Pancreas (tissue), 10 donors: ENCODE results near the gene CCDC175. TPM values are rescaled to one million over a fixed set of nuclear protein-coding genes. Genes with fewer than 3 reads are reported as not detected.

ENCODE experiments used
- ATAC-seq, 4 donors: fragments of 200-7000 bp; cut with Tn5 transposase; one replicate each; pipeline versions ENCODE4 v1.8.0 to v1.9.1; 2020; ENCODE audit warnings: mild to moderate bottlenecking in 4 of 4, moderate library complexity in 4 of 4
- DNase-seq, 6 donors: peaks; one replicate each; pipeline ENCODE4 v3.0.0-alpha.2; 2020
- FAIRE-seq: peaks from 2 replicates; lab custom pipeline; 2012; peaks lifted over from hg19 to GRCh38; lab: Jason Lieb, UNC
- H3K27ac ChIP-seq, 4 donors: fragments of 200-600 bp; sonication (generic); 1 replicate in 3 of 4; 2 replicates in 1 of 4; pipeline versions ENCODE4 v1.5.0 to v1.8.0; 2020
- H3K27me3 ChIP-seq, 4 donors: fragments of 200-600 bp; one replicate each; pipeline ENCODE4 v1.8.0; 2021
- H3K36me3 ChIP-seq, 3 donors: fragments of 200-600 bp; sonication (generic) in 1 of 3; one replicate each; pipeline versions ENCODE4 v1.5.0 to v1.8.0; 2020 to 2021
- H3K4me1 ChIP-seq, 3 donors: fragments of 200-600 bp; one replicate each; pipeline ENCODE4 v1.8.0; 2021
- H3K4me3 ChIP-seq, 4 donors: fragments of 200-600 bp; sonication (generic) in 2 of 4; one replicate each; pipeline versions ENCODE4 v1.5.0 to v1.8.0; 2020 to 2021
- H3K9me3 ChIP-seq, 4 donors: fragments of 200-600 bp; one replicate each; pipeline ENCODE4 v1.8.0; 2021
- WGBS, 2 donors: extraction: QIAGEN DNeasy Blood & Tissue Kit; methylation state at CpG; one replicate each; pipeline ENCODE4 v1.1.7; 2013; 5-methylcytosine and 5-hydroxymethylcytosine counted together
- intact Hi-C, 3 donors: fragments of 100-400 bp; cut with DNase I; formaldehyde crosslinking; loops; one replicate each; pipeline versions ENCODE4 v1.11.1 to v1.14.2; 2022
- polyA plus RNA-seq, 2 donors: library from polyadenylated mRNA; stranded (reverse); fragments of 200-250 nt; gene quantifications; one replicate each; pipeline ENCODE4 v1.2.3, GENCODE V29; 2013
- total RNA-seq, 6 donors: library from RNA; stranded (reverse); fragmentation: NEBNext Ultra II Directional in 4 of 6; extraction: Animal tissue kit (Norgen Biotek cat#: 25700) in 4 of 6; gene quantifications; one replicate each; pipeline versions ENCODE4 v1.2.1 to v1.2.4, GENCODE V29; 2021 to 2023
- TF ChIP-seq, protein P1 (sequence below), 4 donors: fragments of 200-600 bp; sonication (generic) in 3 of 4; IDR thresholded peaks; one replicate each; pipeline versions ENCODE4 v1.5.0 to v1.8.0; 2021; ENCODE audit warnings: antibody characterized with exemption in 4 of 4
- donor health status: healthy with polysubstance abuse.
- donor health status: DM: no; HTN: no; CAD: no; lungs with moderate emphysema.
- donor health status: DM: no; HTN: no; CAD: no.
- donor health status: control.
- donor health status: control.
- donor health status: Bipolar disorder and iron deficiency.
- donor health status: DM: yes; HTN: yes; CAD: no.
- donor health status: DM: no; HTN: no; CAD: no.
- donor health status: DM: no; HTN: no; CAD: no.
- donor health status: DM: yes; HTN: yes; CAD: no.

Gene CCDC175
- total and polyA plus RNA-seq, 8 donors = not detected

DNA sequence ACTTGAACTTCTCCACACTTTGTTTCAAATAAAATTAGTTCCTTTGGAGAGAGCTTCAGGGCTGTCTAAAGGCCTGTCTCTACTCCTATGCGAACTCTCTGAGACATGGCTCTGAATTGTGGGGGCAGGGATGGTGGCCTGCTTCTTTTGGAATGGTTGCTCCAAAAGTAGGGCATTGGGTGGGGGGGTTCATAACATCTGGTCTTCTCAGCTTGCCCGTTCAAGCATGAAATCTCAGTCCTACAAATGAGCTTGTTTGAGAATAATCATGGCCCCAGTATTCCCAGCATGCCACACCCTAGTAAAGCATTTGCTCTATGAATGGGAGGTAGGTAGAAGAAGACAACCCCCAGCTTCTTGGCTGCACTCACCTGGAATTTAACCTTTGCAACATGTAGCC lies 118.1 kb downstream of the CCDC175 start:
- 93 to 100% methylated on average over 2 of the region's 2 CpGs for WGBS, 2 donors
- no peak for FAIRE-seq
- H3K27me3 ChIP-seq = no peaks in the 10 kb centered on the region
- intact Hi-C loops = loop anchor here in 1 of 3 donors (10.0 kb wide), 1 partner anchor 324 kb away; no protein-coding TSS in a partner anchor
- no peak for DNase-seq
- TF ChIP-seq, protein P1, sequence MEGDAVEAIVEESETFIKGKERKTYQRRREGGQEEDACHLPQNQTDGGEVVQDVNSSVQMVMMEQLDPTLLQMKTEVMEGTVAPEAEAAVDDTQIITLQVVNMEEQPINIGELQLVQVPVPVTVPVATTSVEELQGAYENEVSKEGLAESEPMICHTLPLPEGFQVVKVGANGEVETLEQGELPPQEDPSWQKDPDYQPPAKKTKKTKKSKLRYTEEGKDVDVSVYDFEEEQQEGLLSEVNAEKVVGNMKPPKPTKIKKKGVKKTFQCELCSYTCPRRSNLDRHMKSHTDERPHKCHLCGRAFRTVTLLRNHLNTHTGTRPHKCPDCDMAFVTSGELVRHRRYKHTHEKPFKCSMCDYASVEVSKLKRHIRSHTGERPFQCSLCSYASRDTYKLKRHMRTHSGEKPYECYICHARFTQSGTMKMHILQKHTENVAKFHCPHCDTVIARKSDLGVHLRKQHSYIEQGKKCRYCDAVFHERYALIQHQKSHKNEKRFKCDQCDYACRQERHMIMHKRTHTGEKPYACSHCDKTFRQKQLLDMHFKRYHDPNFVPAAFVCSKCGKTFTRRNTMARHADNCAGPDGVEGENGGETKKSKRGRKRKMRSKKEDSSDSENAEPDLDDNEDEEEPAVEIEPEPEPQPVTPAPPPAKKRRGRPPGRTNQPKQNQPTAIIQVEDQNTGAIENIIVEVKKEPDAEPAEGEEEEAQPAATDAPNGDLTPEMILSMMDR (IDR thresholded peaks at IDR 0.05) = no peak
- no peak for ATAC-seq
- no peaks in the 10 kb centered on the region for H3K36me3 ChIP-seq
- H3K4me1 ChIP-seq = peaks cover 0 to under 1% (median 0%) of the 10 kb centered on the region in 3 donors
- no peak overlapping the region for H3K4me3 ChIP-seq
- no peaks in the 10 kb centered on the region for H3K9me3 ChIP-seq
- no peak overlapping the region for H3K27ac ChIP-seq

DNA sequence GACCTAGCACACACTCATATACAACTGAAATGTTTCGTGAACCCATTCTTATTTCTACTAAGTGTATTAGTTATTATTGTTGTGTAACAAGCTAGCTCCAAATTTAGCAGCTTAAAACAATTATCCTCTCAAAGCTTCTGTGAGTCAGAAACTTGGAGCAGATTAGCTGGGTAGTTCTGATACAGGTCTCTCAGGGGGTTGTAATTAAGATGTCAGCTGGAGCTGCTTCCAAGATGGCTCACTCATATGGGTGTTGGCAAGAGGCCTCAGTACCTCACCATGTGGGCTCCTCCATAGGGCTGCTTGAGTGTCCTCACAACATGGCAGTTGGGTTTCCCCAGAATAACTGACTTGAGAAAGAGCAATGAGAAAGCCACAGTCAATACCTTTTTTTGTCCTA lies 121.2 kb downstream of the CCDC175 start:
- Histone ChIP-seq H3K4me1 (no peaks in the 10 kb centered on the region), H3K4me3 (no peak overlapping the region), H3K27me3 (no peaks in the 10 kb centered on the region), H3K9me3 (no peaks in the 10 kb centered on the region), H3K27ac (no peak overlapping the region), H3K36me3 (no peaks in the 10 kb centered on the region)
- intact Hi-C loops = loop anchor here in 1 of 3 donors (10.0 kb wide), 1 partner anchor 321 kb away; no protein-coding TSS in a partner anchor
- DNase-seq (no peak), FAIRE-seq (no peak), ATAC-seq (no peak)
- WGBS, 2 donors = 90 to 93% methylated on average over 1 of the region's 1 CpG
- TF ChIP-seq, protein P1 (IDR thresholded peaks at IDR 0.05) = no peak

Other genes with a start within 250 kb of the CCDC175 start
- gene GPR135, start 111.4 kb downstream of the CCDC175 start, total RNA-seq = 1 to 10 TPM in 5 of 6 donors, under 1 TPM in 1; 0.93 to 2.0 (median 1.3) TPM
- 1 to 10 TPM; 1.0 to 1.3 TPM for gene GPR135, start 111.4 kb downstream of the CCDC175 start, polyA plus RNA-seq
- gene L3HYPDH, start 92.4 kb downstream of the CCDC175 start, total RNA-seq = 10 to 100 TPM in 3 of 6 donors, 1 to 10 TPM in 3; 6.7 to 11.0 (median 8.8) TPM
- 10 to 100 TPM; 17.4 to 20.9 TPM for gene L3HYPDH, start 92.4 kb downstream of the CCDC175 start, polyA plus RNA-seq
- gene JKAMP, start 92.3 kb downstream of the CCDC175 start, total RNA-seq = 10 to 100 TPM in 5 of 6 donors, 1 to 10 TPM in 1; 7.7 to 20.5 (median 13.9) TPM
- gene JKAMP, start 92.3 kb downstream of the CCDC175 start, polyA plus RNA-seq = 10 to 100 TPM; 10.3 to 32.1 TPM